ENCODE data around the gene SPTLC1.

DNA sequence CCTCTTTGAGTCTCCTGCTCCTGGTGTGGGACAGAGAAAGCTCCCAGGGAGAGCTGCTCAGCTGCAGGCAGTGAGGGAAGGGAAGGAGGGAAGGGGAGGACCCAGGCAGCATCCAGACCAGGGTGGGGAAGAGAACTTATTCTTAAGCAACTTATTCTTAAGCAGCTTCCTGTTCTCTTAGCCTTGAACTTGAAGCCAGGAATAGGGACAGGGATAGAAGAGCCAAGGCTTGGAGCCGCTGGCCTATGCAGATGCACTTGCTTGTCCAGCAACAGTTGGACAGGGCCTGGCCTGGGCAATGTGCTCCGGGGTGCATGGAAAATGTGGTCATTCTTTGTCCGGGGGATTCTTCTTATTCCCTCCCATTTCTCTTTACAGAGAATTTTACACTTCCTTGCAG lies 31.4 kb upstream of the SPTLC1 start:
- TF ChIP-seq, protein P1, sequence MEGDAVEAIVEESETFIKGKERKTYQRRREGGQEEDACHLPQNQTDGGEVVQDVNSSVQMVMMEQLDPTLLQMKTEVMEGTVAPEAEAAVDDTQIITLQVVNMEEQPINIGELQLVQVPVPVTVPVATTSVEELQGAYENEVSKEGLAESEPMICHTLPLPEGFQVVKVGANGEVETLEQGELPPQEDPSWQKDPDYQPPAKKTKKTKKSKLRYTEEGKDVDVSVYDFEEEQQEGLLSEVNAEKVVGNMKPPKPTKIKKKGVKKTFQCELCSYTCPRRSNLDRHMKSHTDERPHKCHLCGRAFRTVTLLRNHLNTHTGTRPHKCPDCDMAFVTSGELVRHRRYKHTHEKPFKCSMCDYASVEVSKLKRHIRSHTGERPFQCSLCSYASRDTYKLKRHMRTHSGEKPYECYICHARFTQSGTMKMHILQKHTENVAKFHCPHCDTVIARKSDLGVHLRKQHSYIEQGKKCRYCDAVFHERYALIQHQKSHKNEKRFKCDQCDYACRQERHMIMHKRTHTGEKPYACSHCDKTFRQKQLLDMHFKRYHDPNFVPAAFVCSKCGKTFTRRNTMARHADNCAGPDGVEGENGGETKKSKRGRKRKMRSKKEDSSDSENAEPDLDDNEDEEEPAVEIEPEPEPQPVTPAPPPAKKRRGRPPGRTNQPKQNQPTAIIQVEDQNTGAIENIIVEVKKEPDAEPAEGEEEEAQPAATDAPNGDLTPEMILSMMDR (IDR thresholded peaks at IDR 0.05) = no peak
- TF ChIP-seq POLR2A (IDR thresholded peaks at IDR 0.05) = no peak

Measured in testis (tissue), 2 donors.